GM19372 (cell line): ENCODE measurements around the gene NUMB.
"Not testable (repeated sequence)": the region's sequence is repeated elsewhere in the genome, so short reads cannot be mapped to it uniquely, and the experiment has no call there.

Source experiments
- ATAC-seq: cut with Tn5 transposase; IDR thresholded peaks from one replicate; pipeline ENCODE4 v1.9.1; 2021; ENCODE audit warnings: mild to moderate bottlenecking, low read depth, moderate library complexity; ENCODE audit not compliant: unreplicated experiment

NUMB gene

DNA sequence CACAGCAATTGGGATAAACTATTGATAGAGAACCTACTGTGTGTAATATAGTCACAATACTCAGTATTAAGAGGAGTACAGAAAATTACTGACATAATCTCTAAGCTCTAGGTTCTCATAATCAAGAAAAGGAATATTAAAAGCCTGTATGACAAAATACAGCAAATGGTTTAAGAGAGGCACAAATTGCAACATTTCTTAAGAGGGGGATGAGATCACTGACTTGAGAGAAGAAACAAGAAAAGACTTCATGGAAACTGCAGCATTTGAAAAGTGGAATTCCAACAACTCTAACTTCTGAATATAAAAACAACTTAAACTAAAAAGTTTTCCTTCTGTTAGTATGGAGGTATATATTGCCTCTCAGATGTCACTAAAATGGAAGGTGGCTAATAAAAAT lies 89.7 kb downstream of the NUMB start:
- no peak for ATAC-seq

DNA sequence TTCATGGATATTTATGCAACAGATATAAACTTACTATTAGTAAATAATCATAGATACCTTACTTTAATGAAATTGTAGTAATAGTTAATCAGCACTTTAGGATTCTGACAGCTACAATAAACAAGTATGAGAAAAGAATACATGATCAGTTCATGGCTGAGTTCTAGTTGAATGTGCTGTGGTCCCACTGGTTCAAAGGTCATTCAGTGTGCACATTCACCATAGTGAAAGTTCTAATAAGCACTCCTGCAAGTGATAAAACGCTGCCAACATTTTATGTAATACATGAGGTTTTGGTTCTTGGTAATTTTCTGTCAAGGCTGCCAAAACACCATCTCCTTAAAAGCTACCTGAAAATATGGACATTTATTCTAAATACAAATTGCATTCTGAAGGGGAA lies 92.6 kb downstream of the NUMB start:
- ATAC-seq, result no peak

GRCh38 chr14:73364559-73364958 lies 93.8 kb downstream of the NUMB start:
- no peak for ATAC-seq

DNA sequence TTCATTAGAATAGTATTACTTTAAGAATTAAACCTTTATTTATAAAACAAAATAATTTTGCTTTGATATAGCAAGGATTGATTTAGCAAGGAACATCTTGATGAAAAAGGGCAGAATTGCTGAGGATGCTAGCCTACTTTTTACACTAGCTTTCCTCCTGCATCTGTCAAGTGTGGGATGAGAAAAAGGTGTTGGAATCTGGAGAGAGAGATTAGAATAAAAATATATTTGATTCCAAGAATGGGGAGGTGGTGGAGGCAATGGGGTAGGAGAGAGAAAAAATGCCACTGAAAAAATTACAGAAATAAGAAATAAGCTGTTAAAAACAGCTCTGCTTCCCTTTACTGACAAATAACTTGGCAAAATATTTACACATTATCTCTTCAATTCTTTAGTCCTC lies 98.9 kb downstream of the NUMB start:
- ATAC-seq, result no peak

- ATAC-seq, result no peak
Measured at GRCh38 chr14:73358187-73358586, 100.2 kb downstream of the NUMB start.

GRCh38 chr14:73349091-73349490 lies 109.3 kb downstream of the NUMB start:
- not testable (repeated sequence) for ATAC-seq

- no peak for ATAC-seq
Measured at GRCh38 chr14:73344319-73344718, 114.0 kb downstream of the NUMB start.

GRCh38 chr14:73342670-73343069 lies 115.7 kb downstream of the NUMB start:
- ATAC-seq, result no peak

DNA sequence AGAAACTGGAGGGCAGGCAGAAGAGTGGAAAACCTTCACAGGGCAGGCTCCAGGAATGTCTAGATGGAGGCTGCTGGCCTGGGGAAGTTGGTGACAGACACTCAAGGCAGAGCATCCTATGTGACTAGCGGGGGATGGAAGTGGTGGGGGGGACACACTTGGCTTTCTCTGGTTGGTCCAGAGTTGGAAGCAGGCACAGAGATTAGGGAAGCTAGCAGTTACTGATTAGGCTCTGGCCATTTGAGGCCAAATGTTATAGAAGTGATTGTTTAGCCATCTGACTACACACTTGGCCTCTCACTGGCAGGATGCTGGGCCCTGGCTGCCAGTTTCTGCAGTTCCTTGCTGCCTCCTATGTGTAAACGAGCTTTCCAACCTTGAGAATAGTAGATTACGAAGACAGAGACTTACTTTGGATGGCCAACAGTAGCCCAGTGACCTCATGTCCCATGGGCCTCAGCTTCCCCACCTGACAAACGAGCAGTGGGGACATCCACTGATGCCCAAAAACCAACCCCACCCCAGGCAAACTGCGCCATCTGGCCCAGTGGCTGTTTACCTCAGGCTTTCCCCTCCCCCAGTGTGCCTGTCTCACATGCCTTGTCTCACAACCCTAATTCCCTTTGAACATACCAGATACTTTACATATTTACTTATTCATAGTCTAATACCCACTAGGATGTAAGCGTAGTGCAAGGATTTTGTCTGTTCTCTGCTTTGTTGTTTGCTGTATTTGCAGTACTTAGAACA lies 118.3 kb downstream of the NUMB start:
- no peak for ATAC-seq

GRCh38 chr14:73339206-73339605 lies 119.1 kb downstream of the NUMB start:
- ATAC-seq, result no peak

DNA sequence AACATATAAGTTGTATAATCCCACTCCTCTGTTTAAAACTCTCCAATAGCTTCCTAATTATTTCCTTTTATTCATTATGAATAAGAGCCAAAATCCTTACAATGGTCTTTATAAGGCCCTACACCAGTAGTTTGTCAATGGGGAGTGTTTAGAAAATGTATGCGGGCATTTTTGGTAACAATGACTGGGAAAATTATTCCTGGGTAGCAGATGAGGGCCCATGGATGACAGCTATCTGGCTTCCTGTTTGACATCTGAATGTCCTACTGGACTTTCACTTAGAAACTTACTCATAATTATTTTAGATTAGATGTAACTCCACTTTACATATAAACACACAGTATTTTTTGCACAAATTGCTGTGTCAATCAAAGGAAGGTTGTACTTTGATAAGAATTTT lies 119.8 kb downstream of the NUMB start:
- ATAC-seq, result no peak

DNA sequence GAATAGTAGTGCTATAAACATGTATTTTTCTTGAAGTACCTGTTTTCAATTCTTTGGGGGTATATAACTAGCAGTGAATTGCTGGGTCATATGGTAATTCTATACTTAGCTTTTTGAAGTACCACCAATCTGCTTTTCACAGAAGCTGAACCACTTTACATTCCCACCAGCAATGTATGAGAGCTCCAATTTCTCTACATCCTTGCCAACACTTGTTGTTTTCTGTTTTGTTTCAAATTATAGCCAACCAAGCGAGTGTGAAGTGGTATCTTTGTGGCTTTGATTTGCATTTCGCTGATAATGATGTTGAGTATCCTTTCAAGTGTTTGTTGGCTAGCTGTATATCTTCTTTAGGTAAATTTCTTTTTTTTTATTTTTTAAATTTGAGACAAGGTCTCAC lies 125.3 kb downstream of the NUMB start:
- no peak for ATAC-seq

DNA sequence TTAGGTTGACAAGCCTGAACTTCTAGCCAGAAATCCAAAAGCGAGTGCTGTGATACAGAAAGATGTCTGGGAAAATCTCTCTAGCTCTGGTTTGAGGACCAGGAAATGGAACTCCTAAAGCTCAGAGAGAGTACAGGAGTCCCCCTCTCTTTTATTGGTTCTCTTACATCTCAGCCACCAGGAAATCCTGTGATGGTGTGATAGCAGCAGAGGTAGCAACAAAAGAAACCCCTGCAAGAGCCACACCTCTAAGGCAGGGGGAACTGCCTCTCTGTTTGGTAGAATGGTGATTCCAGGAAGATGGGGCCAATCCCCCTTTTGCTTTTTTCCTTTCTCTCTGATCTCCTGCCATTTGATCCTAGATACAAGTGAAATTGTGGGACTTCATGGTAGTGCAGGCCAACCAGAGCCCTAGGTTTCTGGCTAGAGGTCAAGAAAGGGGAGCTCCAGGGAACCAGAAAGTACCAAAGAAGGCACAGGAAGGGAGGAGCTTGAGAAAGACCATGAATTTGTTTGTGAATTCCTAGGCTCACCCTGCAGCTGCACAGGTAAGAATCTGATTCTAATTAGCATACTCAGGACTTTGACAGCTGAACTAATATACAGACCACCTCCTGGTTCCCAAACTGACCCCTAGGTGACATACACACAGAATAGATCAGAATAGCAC lies 132.6 kb downstream of the NUMB start:
- ATAC-seq, result no peak

DNA sequence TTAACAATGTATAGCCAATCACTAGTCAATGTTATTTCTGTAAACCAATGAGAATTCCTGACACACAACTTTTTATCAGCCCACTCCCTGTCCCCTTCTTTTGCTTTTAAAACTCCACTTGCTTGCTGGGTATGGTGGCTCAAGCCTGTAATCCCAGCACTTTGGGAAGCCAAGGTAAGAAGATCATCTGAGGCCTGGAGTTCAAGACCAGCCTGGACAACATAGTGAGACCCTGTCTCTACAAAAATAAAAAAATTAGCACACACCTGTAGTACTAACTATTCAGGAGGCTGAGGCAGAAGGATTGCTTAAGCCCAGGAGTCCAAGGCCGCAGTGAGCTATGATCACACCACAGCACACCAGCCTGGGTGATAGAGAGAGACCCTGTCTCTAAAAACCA lies 133.3 kb downstream of the NUMB start:
- ATAC-seq, result no peak

DNA sequence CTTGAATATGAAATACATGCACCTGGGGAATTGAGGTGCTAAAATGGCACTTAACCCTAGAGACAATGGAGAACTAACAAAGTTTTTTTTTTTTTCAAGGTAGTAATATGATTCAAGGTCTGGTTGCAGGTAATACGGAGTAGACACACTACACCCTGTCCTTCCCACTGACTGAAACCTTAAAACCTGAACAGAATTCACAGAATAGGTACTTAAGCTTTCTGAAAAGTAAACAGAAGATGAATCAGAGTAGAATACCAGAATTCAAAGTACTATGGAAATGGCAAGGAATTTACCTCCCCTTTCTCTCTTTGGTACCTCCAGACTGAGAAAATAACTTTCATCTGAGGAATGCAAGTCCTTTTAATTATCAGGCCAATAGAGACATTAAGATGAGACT lies 133.8 kb downstream of the NUMB start:
- no peak for ATAC-seq

GRCh38 chr14:73323896-73324399 lies 134.4 kb downstream of the NUMB start:
- no peak for ATAC-seq

- ATAC-seq, result no peak
Measured at GRCh38 chr14:73313151-73313550, 145.2 kb downstream of the NUMB start.

DNA sequence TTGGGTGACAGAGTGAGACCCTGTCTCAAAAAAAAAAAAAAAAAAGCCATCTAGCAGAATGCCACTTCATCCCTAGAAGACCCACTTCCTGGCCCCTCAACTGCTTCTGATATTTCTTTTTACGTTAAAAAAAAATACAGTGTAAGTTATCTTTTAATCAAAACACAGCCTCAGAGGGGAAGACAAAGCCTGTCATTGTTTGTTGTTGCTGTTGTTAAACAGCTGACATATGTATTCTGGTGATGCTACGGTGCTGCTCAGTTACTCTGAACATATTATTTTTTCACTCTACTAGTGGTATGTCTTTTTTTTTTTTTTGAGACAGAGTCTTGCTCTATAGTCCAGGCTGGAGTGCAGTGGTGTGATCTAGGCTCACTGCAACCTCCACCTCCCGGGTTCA lies 145.7 kb downstream of the NUMB start:
- ATAC-seq, result no peak

- no peak for ATAC-seq
Measured at GRCh38 chr14:73311708-73312030, 146.7 kb downstream of the NUMB start.

DNA sequence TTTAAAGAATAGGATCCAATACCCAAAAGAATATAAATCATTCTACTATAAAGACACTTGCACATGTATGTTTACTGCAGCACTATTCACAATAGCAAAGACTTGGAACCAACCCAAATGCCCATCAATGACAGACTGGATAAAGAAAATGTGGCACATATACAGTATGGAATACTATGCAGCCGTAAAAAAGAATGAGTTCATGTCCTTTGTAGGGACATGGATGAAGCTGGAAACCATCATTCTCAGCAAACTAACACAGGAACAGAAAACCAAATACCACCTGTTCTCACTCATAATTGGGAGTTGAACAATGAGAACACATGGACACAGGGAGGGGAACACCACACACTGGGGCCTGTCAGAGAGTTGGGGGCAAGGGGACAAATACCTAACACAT lies 149.1 kb downstream of the NUMB start:
- not testable (repeated sequence) for ATAC-seq

DNA sequence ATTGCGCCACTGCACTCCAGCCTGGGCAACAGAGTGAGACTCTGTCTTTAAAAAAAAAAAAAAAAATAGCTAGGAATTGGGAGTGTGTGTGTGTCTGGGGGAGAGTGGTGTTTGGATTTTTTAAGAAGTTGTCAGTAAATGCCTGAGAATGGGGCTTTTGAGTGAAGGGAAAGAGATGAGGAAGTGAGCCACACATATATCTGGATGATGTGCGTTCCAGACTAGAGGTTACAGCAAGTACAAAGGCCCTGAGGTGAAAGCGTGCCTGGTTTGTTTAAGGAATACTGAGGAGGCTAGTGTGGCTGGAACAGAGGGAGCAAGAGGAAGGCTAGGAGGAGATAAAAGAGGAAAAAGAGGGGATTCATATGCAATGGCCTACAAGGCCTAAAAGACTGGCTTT lies 151.1 kb downstream of the NUMB start:
- ATAC-seq, result no peak

DNA sequence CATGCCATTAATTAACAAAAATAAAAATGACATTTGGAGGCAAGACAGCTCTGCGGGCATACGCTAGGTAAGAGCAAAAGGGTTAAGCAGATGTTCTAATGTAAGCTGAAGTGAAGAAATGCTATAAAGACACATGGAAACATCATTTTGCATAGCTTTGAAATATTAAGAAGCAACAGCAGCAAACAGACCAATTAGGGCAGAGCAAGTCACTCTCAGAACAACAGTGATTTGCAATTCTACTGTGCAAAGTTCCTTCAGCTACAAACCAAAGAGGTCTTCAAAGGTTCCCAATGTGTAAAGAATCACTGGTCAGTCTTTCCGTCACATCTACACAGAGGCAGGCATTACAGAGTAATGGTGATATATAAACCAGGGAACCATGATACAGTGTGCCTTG lies 152.8 kb downstream of the NUMB start:
- ATAC-seq, result no peak
